Ishikawa (cell line): ENCODE results near the gene UPF3B.

Experiments used
- EGR1 ChIP-seq: IDR thresholded peaks from 2 replicates; pipeline ENCODE4 v1.6.1; 2012
- EP300 ChIP-seq: IDR thresholded peaks from 2 replicates; pipeline ENCODE4 v1.6.1; 2012; ENCODE audit warnings: borderline replicate concordance
- FOXM1 ChIP-seq: IDR thresholded peaks from 2 replicates; pipeline ENCODE4 v1.6.1; 2012; ENCODE audit warnings: low read depth, borderline replicate concordance
- MAX ChIP-seq: IDR thresholded peaks from 2 replicates; pipeline ENCODE4 v1.6.1; 2012
- NFIC ChIP-seq: IDR thresholded peaks from 2 replicates; pipeline ENCODE4 v1.6.1; 2012
- RAD21 ChIP-seq: IDR thresholded peaks from 2 replicates; pipeline ENCODE4 v1.6.1; 2012; ENCODE audit warnings: low read depth
- REST ChIP-seq: IDR thresholded peaks from 2 replicates; pipeline ENCODE4 v1.6.1; 2012; ENCODE audit warnings: low read depth, mild to moderate bottlenecking
- TAF1 ChIP-seq: IDR thresholded peaks from 2 replicates; pipeline ENCODE4 v1.6.1; 2012; ENCODE audit warnings: low read depth, mild to moderate bottlenecking
- TCF12 ChIP-seq: IDR thresholded peaks from 2 replicates; pipeline ENCODE4 v1.6.1; 2012; ENCODE audit warnings: low read depth
- TEAD4 ChIP-seq: IDR thresholded peaks from 2 replicates; pipeline ENCODE4 v1.6.1; 2012
- ZBTB7A ChIP-seq: IDR thresholded peaks from 2 replicates; pipeline ENCODE4 v1.6.1; 2012; ENCODE audit warnings: low read depth

- TF ChIP-seq ZBTB7A, result no peak
- no peak for TF ChIP-seq RAD21
- TF ChIP-seq TAF1, result no peak
- no peak for TF ChIP-seq TCF12
- no peak for TF ChIP-seq REST
- TF ChIP-seq EP300, result no peak
- no peak for TF ChIP-seq MAX
- no peak for TF ChIP-seq FOXM1
- TF ChIP-seq EGR1, result no peak
- TF ChIP-seq TEAD4, result no peak
- TF ChIP-seq NFIC, result no peak
Observed at GRCh38 chrX:119802546-119802945, 50.2 kb downstream of the UPF3B start.
